GM12878 (cell line): Measurements from ENCODE around the gene IFT81. TPM values are rescaled to one million over a fixed set of nuclear protein-coding genes. Genes with fewer than 3 reads are reported as not detected.

Experiments used
- EP300 ChIP-seq, 2 experiments: fragments of 150-350 bp in 1 of 2; IDR thresholded peaks; 2 replicates each; pipeline ENCODE4 v1.6.1; 2011 to 2012; ENCODE audit warnings: low read depth in 2 of 2, low read length in 2 of 2, borderline replicate concordance in 1 of 2, improper control_type of control experiment in 1 of 2, inconsistent platforms in 1 of 2; ENCODE audit not compliant: control insufficient read depth in 1 of 2
- FOXM1 ChIP-seq: IDR thresholded peaks from 2 replicates; pipeline ENCODE4 v1.6.1; 2012; ENCODE audit warnings: low read depth, mild to moderate bottlenecking, inconsistent platforms, low read length, moderate library complexity
- NFIC ChIP-seq: IDR thresholded peaks from 2 replicates; pipeline ENCODE4 v1.6.1; 2012; ENCODE audit warnings: low read depth, mild to moderate bottlenecking, inconsistent platforms, low read length, moderate library complexity
- NR2C2 ChIP-seq: IDR thresholded peaks from 2 replicates; pipeline ENCODE4 v1.6.1; 2011; ENCODE audit warnings: borderline replicate concordance, low read depth; ENCODE audit not compliant: control insufficient read depth, insufficient read length
- POU2F2 ChIP-seq: IDR thresholded peaks from 3 replicates; pipeline ENCODE4 v1.6.1; 2011; ENCODE audit warnings: low read depth, mild to moderate bottlenecking, low read length, borderline replicate concordance
- RUNX3 ChIP-seq: IDR thresholded peaks from 2 replicates; pipeline ENCODE4 v1.6.1; 2012; ENCODE audit warnings: low read length, inconsistent platforms
- SUZ12 ChIP-seq: fragments of 200-600 bp; sonication (generic); IDR thresholded peaks from one replicate; pipeline ENCODE4 v1.6.1; 2018; ENCODE audit warnings: antibody characterized with exemption, mild to moderate bottlenecking; ENCODE audit not compliant: unreplicated experiment
- ZBTB4 ChIP-seq: fragments of 450-650 bp; formaldehyde crosslinking; IDR thresholded peaks from 2 replicates; pipeline ENCODE4 v1.4.0; 2022; ENCODE audit warnings: mild to moderate bottlenecking, moderate library complexity
- polyA plus RNA-seq, 11 experiments: library from polyadenylated mRNA; depleted of rRNA in 4 of 11; unstranded in 6 of 11; stranded (reverse) in 5 of 11; fragments of >200 nt; fragmentation: Nextera tagmentation in 4 of 11; fragmentation: Illumina TruSeq in 1 of 11; extraction: Ambion mirVana in 4 of 11; extraction: Trizol in 1 of 11; gene quantifications; 1 replicate in 1 of 11; 2 replicates in 10 of 11; pipeline versions ENCODE4 v1.2.1 to v1.2.3, GENCODE V29; 2011 to 2016; ENCODE audit warnings: inconsistent platforms in 2 of 11, missing spikeins in 2 of 11, low read depth in 1 of 11
- total RNA-seq, 4 experiments: library from RNA; depleted of rRNA in 3 of 4; stranded (reverse); fragments of >200 nt in 3 of 4; fragmentation: Illumina TruSeq in 1 of 4; extraction: Trizol in 1 of 4; gene quantifications; 2 replicates each; pipeline versions ENCODE4 v1.2.1 to v1.2.3, GENCODE V29; 2013 to 2021
- TF ChIP-seq, protein P1 (sequence below): fragments of 450-650 bp; IDR thresholded peaks from 2 replicates; pipeline ENCODE4 v1.6.1; 2017; ENCODE audit warnings: mild to moderate bottlenecking, low read depth, inconsistent platforms; ENCODE audit not compliant: poor library complexity, severe bottlenecking
- TF ChIP-seq, protein P2 (sequence below), 3 experiments: IDR thresholded peaks in 2 of 3; conservative IDR thresholded peaks in 1 of 3; 2 replicates each; pipeline ENCODE4 v1.5.1; 2011; ENCODE audit warnings: low read depth in 3 of 3, low read length in 3 of 3, mild to moderate bottlenecking in 3 of 3, control low read depth in 2 of 3, moderate library complexity in 2 of 3, inconsistent platforms in 1 of 3, mixed read lengths in 1 of 3; ENCODE audit not compliant: control insufficient read depth in 2 of 3, insufficient read depth in 1 of 3; ENCODE audit errors: extremely low read depth in 1 of 3

IFT81 gene
- total and polyA plus RNA-seq, 10 of the 15 experiments (the other 5 are each of a cell fraction or from before 2014, with no cell fraction given): 4.1 to 9.9 (median 5.6) TPM

GRCh38 chr12:110100315-110100970, 23.7 kb upstream of the IFT81 start (continued):
- TF ChIP-seq, protein P1, sequence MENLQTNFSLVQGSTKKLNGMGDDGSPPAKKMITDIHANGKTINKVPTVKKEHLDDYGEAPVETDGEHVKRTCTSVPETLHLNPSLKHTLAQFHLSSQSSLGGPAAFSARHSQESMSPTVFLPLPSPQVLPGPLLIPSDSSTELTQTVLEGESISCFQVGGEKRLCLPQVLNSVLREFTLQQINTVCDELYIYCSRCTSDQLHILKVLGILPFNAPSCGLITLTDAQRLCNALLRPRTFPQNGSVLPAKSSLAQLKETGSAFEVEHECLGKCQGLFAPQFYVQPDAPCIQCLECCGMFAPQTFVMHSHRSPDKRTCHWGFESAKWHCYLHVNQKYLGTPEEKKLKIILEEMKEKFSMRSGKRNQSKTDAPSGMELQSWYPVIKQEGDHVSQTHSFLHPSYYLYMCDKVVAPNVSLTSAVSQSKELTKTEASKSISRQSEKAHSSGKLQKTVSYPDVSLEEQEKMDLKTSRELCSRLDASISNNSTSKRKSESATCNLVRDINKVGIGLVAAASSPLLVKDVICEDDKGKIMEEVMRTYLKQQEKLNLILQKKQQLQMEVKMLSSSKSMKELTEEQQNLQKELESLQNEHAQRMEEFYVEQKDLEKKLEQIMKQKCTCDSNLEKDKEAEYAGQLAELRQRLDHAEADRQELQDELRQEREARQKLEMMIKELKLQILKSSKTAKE: peak; percentile 85
- TF ChIP-seq EP300 (IDR thresholded peaks at IDR 0.05; ENCODE audit: borderline replicate concordance in 1 of 2, control insufficient read depth in 1 of 2, low read depth in 2 of 2, low read length in 2 of 2) (peak in 1 of 2 experiments; percentile 30; a peak in 1 of 4 replicates), POU2F2 (peak; percentile 67; the same call in 1 of the 3 replicates), NR2C2 (no peak), SUZ12 (no peak), ZBTB4 (CRISPR knock-in tag) (no peak), FOXM1 (peak; percentile 48; the same call in 1 of the 2 replicates), NFIC (peak; percentile 65), RUNX3 (peak; percentile 83)
- TF ChIP-seq, protein P2, sequence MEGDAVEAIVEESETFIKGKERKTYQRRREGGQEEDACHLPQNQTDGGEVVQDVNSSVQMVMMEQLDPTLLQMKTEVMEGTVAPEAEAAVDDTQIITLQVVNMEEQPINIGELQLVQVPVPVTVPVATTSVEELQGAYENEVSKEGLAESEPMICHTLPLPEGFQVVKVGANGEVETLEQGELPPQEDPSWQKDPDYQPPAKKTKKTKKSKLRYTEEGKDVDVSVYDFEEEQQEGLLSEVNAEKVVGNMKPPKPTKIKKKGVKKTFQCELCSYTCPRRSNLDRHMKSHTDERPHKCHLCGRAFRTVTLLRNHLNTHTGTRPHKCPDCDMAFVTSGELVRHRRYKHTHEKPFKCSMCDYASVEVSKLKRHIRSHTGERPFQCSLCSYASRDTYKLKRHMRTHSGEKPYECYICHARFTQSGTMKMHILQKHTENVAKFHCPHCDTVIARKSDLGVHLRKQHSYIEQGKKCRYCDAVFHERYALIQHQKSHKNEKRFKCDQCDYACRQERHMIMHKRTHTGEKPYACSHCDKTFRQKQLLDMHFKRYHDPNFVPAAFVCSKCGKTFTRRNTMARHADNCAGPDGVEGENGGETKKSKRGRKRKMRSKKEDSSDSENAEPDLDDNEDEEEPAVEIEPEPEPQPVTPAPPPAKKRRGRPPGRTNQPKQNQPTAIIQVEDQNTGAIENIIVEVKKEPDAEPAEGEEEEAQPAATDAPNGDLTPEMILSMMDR (IDR thresholded peaks at IDR 0.05 in 2 of 3, conservative IDR thresholded peaks at IDR 0.05 in 1 of 3; ENCODE audit: control insufficient read depth in 2 of 3, extremely low read depth in 1 of 3, insufficient read depth in 1 of 3, low read depth in 3 of 3, low read length in 3 of 3): peak; percentile 85 to 92 (median 85)
